Fibroblast of the aortic adventitia (primary cell): ENCODE data around the gene ARHGEF40. TPM values are rescaled to one million over a fixed set of nuclear protein-coding genes. Genes with fewer than 3 reads are reported as not detected.

ENCODE experiments used
- DNase-seq: peaks from one replicate; pipeline ENCODE4 v3.0.0-alpha.2; 2010; ENCODE audit warnings: low read depth
- H3K4me3 ChIP-seq: 2 replicates; pipeline ENCODE4 v1.5.1; 2011; ENCODE audit warnings: low read depth, mild to moderate bottlenecking, control low read depth, low read length, moderate library complexity
- CTCF ChIP-seq: IDR thresholded peaks from 2 replicates; pipeline ENCODE4 v1.5.1; 2011; ENCODE audit warnings: mild to moderate bottlenecking, low read length, control low read depth, inconsistent platforms; ENCODE audit not compliant: insufficient read depth
- small RNA-seq: library from RNA; depleted of rRNA; stranded (forward); fragments of <200 nt; gene quantifications from one replicate; pipeline ENCODE3, GENCODE V24; 2012
- total RNA-seq: library from RNA; depleted of rRNA; stranded (reverse); fragments of >200 nt; gene quantifications from 2 replicates; pipeline ENCODE4 v1.2.3, GENCODE V29; 2012; ENCODE audit warnings: low replicate concordance

Gene ARHGEF40
- total RNA-seq, 1 donor, result 47.4 TPM

GRCh38 chr14:21120686-21121085 lies 50.6 kb downstream of the ARHGEF40 start:
- no peak for DNase-seq
- H3K4me3 ChIP-seq, result no peak overlapping the region
- no peak for TF ChIP-seq CTCF

DNA sequence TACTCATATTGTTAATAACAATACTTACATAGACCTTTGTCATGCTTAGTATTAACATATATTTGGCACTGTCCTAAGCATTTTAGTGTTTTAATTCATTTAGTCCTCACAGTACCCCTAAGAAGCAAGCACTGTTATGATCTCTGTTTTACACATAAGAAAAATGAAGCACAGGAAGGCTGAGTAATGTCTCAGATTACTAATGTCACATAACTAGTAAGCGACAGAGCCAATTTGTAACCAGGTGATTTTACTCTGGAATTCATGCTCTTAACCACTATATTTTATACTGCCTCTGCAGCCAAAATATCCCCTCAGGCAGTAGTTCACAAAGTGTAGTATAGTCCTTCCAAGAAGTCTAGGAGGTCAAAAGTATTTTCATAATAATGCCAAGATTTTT lies 51.0 kb downstream of the ARHGEF40 start:
- H3K4me3 ChIP-seq, result no peak overlapping the region
- no peak for DNase-seq
- no peak for TF ChIP-seq CTCF

GRCh38 chr14:21123429-21123828 lies 53.3 kb downstream of the ARHGEF40 start:
- DNase-seq, result no peak
- H3K4me3 ChIP-seq, result no peak overlapping the region
- TF ChIP-seq CTCF, result no peak

DNA sequence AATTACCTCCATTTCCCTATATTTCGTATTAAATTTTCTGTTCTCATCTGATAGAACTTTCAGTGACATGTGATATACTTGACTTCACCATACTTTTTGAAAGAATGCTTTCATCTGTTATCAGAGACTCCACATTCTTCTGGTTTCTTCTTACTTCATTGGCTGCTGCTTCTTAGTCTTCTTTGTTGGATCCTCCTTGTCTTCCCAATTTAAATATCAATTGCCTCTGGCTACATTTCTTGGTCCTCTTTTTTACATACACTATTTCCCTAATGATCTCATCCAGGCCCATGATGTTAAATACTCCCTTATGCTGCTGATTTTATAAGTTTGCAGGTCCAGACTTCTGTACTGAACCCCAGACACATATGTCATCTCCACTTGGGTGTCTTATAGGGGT lies 63.8 kb downstream of the ARHGEF40 start:
- no peak for TF ChIP-seq CTCF
- no peak for DNase-seq
- H3K4me3 ChIP-seq, result no peak overlapping the region

DNA sequence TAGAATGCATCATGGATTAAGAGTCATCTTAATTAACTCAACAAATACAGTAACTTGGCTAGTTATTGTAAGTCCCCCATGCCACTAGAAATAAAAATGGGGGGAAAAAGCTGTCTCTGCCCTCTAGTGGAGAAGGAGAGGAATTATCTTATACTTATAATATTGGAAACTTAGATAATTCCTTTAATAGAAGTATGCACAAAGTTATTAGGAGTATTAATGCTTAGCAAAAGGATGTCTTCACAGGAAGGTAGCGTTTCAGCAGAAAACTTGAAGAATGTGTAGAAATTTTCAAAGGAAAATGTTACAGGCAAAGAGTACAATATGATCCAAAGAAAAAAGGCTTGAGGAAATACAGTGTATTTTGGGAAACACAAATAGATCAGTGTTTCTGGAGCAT lies 65.9 kb downstream of the ARHGEF40 start:
- peak; percentile 70 for TF ChIP-seq CTCF
- peak; percentile 26 for DNase-seq
- no peak overlapping the region for H3K4me3 ChIP-seq

Small RNA genes within 50 kb of the gene (small RNA-seq; reads per million reads assigned to genes)
- gene RNU6-252P, result not detected

Other genes with a start within 250 kb of the ARHGEF40 start
- gene RNASE3, start 178.9 kb upstream of the ARHGEF40 start, total RNA-seq, result not detected in 2 replicates
- gene RNASE2, start 114.8 kb upstream of the ARHGEF40 start, total RNA-seq, result not detected in 2 replicates
- gene METTL17, start 80.3 kb upstream of the ARHGEF40 start, total RNA-seq, result 17.3 and 44.2 TPM in 2 replicates
- gene SLC39A2, start 71.0 kb upstream of the ARHGEF40 start, total RNA-seq, result 0.18 TPM in 1 of 2 replicates, not detected in the other
- 1.8 and 10.5 TPM in 2 replicates for gene NDRG2, start 45.2 kb upstream of the ARHGEF40 start, total RNA-seq
- gene TPPP2, start 40.1 kb upstream of the ARHGEF40 start, total RNA-seq, result not detected in 2 replicates
- not detected in 2 replicates for gene RNASE13, start 35.5 kb upstream of the ARHGEF40 start, total RNA-seq
- gene RNASE7, start 27.9 kb upstream of the ARHGEF40 start, total RNA-seq, result not detected in 2 replicates
- gene RNASE8, start 12.5 kb upstream of the ARHGEF40 start, total RNA-seq, result not detected in 2 replicates
- gene ZNF219, start 28.4 kb downstream of the ARHGEF40 start, total RNA-seq, result 5.9 and 22.4 TPM in 2 replicates
- gene TMEM253, start 30.8 kb downstream of the ARHGEF40 start, total RNA-seq, result 0.27 TPM in 1 of 2 replicates, not detected in the other
- 0.08 TPM in 1 of 2 replicates, not detected in the other for gene OR5AU1, start 85.8 kb downstream of the ARHGEF40 start, total RNA-seq
- gene HNRNPC, start 199.1 kb downstream of the ARHGEF40 start, total RNA-seq, result 458 and 913 TPM in 2 replicates
- gene RPGRIP1, start 209.8 kb downstream of the ARHGEF40 start, total RNA-seq, result not detected in 2 replicates